Kasumi-1 (cell line): ENCODE results near the gene CHMP4B.
A peak's percentile ranks its signal among the peaks of the same experiment; 100 is the strongest.

Source experiments
- DNase-seq, 2 experiments: peaks; one replicate each; lab custom pipeline; 2025; lab: John Stamatoyannopoulos, UW

The CHMP4B gene

GRCh38 chr20:33840160-33840559 lies 29.0 kb downstream of the CHMP4B start:
- DNase-seq: no peak

GRCh38 chr20:33840759-33841435 lies 29.7 kb downstream of the CHMP4B start:
- no peak for DNase-seq

DNA sequence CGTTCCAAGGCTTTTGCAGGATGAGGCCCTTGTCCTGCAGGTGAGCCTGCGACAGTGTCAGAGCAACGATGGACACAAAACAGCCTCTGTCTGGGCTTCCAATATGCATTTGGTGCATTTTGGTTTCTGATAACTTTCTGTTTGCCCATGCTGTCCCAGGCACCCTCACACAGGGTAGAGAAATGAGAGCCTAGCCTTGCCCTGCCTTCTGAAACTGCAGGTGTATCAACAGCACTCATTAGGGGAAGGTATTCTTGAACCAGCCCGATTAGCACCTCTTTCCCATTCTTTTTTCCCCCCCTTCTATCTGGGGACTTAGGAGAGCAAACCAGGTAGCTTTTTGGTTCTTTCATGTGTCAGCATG lies 30.3 kb downstream of the CHMP4B start:
- DNase-seq: no peak

DNA sequence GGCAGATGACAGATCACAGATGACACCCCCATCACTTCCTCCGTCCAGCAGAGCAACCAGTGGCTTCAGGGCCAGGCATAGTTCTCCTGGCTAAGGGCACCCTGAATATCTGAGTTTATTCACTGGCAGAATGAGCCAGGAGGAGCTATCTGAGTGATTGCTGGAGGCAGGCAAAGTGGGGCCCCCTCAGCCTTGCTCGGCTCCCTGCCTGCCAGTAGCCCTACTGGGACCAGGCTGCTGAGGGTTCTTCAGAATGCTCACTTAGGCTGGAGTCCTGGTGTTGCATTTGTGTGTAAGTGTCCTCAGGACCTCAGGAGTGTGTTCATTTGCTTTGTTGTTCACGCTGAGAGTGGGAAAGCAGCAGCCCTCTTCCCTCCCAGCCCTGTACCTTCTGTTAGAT lies 31.2 kb downstream of the CHMP4B start:
- DNase-seq: no peak

DNA sequence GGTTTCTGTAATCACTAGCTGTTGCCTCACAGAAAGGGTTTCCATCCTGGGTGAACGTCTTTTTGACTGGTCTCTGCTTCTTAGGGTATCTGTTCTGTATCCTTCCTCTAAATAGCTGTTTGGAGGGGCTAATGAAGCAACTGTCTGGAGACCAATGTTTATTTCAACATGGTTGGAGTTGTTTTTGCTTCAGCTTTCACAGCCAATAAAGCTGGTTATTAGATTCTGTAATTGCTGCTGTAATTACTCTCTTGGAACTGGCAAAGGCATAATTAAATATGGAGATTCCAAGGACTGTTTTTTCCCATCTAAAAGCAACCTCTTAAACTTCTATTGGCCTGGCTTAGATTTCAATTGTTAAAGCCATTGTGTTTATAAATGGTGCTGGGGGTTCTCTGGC lies 31.9 kb downstream of the CHMP4B start:
- no peak for DNase-seq

DNA sequence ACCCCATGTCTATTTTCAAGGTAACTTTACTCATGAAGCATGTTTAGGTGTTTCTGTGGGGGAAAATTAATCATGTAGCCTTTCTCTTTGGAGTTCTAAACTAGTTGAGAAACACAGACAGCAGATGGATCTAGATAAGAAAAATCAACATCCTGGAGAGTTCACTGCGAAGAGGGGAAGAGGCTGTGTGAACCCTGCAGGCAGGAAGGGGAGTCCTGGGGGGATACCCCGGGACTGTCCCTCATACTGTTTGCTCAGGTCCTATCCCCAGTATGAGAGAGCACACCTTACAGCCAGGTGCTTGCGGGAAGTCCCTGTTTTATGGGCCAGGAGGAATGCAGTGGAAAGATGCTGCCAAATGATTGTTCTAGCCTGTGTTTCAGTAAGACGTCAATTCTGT lies 32.7 kb downstream of the CHMP4B start:
- no peak for DNase-seq

DNA sequence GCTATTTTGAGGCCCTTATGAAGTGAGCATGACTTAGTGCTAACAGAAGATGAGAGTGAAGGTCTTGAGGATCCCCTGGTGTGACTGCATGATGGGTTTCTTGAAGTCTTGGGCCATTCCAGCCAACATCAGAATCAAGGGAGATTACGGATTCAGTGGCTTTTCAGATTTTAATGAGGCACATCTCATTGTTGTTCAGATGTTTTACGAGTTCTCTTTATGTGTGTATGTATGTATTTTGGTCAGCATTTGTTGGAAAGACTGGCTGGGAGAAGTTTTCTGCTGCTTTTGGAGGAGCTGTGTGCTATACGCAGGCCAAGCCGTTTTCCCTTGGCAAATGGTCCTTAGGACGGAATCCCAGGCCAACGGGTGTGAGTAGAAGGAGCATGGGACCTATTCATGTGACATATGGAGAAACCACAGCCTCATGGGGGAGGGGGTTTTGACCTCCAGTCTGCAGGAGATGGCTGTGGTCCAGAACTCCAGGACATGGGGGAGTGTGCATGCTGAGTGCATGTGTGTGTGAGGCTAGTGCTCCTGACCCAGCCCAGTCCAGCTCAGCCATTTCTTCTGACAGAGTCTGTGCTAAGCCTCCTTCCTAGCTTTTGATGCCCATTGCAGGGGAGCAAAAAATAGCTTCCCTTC lies 35.3 kb downstream of the CHMP4B start:
- no peak for DNase-seq

DNA sequence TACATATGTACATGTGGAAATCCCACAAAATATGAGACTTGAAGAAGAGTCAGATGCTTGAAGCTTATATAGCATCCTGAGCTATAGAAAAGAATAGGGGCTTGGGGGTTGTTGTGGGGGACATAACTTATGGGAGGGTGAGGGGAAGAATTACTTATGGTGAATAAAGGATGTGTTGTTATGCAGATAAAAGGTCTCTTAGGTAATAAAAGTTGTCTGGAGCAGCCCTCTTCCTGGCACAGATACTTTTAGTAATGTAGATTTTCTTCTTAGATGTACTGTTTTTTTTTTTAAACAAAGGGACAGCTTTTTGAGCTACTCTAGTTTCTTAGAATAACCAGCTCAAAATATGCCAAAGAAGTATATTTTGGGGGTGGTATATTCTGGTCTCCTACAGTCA lies 35.9 kb downstream of the CHMP4B start:
- DNase-seq: no peak

DNA sequence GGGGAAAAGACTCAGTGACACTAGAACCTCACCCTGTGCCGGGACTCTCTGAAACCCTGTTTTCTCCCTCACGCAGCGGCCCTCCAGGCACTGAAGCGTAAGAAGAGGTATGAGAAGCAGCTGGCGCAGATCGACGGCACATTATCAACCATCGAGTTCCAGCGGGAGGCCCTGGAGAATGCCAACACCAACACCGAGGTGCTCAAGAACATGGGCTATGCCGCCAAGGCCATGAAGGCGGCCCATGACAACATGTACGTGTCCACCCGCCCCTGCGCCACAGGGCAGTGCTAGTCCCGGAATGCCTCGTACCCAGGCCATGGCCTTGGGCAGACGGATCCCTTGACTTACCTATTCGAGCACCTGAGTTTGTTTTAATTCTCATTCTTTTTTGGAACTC lies 37.2 kb downstream of the CHMP4B start:
- DNase-seq: no peak

GRCh38 chr20:33850159-33850558 lies 39.0 kb downstream of the CHMP4B start:
- DNase-seq: no peak

DNA sequence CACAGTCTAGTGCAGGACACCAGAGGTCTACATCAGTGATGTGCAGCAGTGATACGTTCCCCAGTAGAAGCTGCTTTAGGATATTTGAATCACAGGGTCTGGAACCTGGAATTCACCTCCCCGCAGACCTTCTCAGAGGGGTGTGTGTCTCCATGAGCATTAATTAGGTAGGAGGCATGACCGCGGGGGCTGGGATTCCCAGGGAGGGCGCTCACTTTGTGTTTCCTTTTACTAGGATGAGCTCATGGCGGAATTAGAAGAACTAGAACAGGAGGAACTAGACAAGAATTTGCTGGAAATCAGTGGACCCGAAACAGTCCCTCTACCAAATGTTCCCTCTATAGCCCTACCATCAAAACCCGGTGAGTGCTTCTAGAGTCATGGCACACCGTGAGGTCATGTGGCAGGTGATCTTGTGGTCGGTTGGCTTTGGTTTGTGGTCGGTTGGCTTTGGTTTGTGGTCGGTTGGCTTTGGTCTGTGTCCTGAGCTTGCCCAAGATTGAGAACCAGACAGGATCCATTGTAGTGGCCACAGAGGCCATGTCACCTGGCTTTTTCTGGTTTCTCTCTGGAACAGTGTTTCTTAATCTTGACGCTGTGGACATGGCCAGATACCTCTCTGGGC lies 40.8 kb downstream of the CHMP4B start:
- no peak for DNase-seq

GRCh38 chr20:33852626-33853506 lies 41.7 kb downstream of the CHMP4B start:
- DNase-seq: no peak

GRCh38 chr20:33853507-33853813 lies 42.3 kb downstream of the CHMP4B start:
- no peak for DNase-seq

DNA sequence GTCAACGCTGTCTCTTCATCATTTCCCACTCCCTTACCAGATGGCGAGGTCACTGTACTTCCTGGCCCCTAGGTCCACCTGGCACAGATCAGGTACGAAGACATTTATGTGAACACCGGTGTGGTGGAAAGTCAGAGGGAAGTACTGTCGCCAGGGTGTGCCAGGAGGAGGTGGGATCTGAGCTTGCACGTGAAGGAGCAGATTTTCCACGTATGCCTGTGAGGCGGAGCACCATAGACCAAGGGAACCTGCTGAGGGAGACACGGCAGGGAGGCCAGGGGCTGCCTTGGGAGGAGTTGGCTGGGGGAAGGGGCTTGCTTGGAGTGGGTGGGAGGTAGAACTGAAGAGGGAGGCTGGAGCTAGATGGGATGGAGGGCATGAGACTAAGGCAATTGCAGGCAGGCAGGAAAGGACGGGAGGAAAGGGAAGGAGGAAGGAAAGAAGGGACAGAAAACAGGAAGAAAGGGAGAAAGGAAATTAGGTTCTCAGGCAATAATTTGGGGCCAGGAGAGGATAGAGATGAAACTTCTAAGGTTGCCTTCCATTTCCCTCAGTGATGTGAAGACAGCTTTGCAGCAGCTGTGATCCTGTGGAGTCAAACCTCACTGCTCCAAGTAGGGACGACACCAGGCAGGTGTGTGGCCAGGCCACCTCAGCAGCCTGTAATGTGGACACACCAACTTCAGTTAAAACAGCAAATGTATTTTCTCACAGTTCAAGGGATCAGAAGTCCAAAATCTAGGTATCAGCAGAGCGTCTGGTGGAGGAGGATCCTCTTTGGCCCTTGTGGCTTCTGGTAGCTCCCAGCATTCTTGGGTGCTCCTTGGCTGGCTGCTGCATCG lies 46.8 kb downstream of the CHMP4B start:
- DNase-seq: no peak

- DNase-seq: no peak
Observed at GRCh38 chr20:33858666-33859065, 47.5 kb downstream of the CHMP4B start.

GRCh38 chr20:33859157-33859695 lies 48.1 kb downstream of the CHMP4B start:
- DNase-seq: peak; percentile 37 to 58

DNA sequence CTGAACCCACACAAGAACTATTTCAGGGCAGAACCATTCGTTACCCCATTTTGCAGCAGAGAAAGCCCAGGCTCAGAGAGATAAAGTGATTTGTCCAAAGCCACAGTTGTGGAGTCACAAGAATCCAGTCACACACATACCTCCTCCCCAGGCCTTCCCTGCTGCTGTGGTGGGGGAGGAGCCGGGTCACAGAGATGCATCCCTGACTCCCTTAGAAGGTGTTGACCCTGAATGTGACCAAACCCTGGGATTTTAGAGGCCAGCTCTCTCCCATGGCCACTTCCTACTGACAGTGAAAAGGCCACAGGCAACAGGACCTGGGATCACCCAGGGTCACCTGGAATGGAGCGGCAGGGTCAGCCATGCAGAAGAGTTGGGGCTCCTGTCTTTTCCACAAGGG lies 48.6 kb downstream of the CHMP4B start:
- no peak for DNase-seq

DNA sequence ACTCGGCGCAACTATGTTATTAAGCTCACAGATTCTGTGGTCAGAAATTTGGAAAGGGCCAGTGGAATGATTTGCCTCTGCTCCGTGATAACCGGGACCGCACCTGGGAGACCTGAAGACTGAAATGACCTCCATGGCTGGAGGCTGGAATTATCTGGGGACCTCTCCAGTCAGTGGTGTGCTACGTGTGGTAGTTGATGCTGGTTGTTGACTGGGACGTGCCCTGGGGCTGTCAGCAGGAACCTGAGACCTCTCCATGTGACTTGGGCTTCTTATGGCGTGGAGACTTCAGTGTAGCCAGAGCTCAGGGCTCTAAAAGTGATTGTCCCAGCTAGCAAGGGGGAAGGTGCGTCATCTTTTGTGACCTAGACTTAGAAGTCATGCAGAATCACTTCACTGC lies 50.3 kb downstream of the CHMP4B start:
- no peak for DNase-seq

DNA sequence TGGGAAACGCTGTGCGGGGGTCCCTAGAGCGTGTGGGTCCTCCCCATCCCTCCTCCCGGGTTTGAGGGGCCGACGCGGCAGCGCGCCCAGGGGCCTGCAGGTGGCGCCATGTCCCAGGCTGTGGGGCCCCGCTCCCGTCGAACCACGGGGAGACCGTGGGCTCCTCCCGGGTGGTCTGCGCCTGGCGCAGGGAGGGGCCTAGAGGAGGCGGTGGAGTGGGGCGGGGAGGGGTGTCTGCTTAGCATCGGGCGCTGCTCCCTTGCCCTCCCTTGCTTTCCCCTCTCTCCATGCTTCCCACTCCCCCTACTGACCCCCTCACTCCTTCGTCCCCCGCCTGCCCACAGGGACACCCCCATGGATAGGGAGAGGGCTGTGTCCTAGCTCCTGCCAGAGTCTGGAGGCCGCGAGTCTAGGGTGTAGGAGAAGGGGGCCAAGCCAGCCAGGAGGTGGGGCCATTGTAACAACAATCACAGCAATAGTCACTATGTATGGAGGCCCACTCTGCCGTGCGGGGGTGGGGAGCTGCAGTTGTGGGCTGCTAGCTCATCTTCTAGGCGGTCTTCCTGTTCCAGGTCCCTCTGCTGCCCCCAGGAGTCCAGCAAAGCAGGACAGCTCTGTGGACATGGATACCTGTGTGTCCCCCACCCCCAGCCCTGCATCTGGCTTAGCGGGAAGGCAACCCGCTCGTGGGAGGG lies 51.7 kb downstream of the CHMP4B start:
- peak; percentile 18 to 21 for DNase-seq

GRCh38 chr20:33863440-33864323 lies 52.5 kb downstream of the CHMP4B start:
- no peak for DNase-seq
